Measurements from ENCODE around the gene ZNF710.

The ZNF710 gene

DNA sequence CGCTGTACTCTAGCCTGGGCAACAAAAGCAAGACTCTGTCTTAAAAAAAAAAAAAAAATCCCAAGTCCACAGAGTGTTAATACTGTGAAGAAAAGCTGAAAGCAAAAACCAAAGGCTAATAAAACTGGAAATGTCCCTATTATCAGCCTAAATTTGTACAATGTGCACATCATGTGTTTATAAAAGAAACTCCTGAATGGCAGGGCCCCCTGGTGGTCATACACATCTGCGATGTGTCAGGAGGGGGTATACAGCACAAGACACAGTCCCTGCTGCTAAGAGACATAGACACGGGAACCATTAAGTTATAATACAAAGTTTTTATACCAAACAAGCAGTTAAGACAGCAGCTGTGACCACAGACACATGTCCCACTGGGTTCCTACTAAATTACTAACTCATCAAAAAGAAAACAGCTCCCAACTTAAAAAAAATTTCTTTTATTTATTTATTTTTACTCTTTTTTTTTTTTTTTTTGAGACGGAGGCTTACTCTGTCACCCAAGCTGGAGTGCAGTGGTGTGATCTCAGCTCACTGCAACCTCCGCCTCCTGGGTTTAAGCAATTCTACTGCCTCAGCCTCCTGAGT is 70.2 kb downstream of the ZNF710 start:
- DNase-seq (ENCODE audit: low read depth), result peak; percentile 82
- TF ChIP-seq, protein P1, sequence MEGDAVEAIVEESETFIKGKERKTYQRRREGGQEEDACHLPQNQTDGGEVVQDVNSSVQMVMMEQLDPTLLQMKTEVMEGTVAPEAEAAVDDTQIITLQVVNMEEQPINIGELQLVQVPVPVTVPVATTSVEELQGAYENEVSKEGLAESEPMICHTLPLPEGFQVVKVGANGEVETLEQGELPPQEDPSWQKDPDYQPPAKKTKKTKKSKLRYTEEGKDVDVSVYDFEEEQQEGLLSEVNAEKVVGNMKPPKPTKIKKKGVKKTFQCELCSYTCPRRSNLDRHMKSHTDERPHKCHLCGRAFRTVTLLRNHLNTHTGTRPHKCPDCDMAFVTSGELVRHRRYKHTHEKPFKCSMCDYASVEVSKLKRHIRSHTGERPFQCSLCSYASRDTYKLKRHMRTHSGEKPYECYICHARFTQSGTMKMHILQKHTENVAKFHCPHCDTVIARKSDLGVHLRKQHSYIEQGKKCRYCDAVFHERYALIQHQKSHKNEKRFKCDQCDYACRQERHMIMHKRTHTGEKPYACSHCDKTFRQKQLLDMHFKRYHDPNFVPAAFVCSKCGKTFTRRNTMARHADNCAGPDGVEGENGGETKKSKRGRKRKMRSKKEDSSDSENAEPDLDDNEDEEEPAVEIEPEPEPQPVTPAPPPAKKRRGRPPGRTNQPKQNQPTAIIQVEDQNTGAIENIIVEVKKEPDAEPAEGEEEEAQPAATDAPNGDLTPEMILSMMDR (IDR thresholded peaks at IDR 0.05; ENCODE audit: insufficient read depth, low read depth, low read length, missing control alignments), result peak; percentile 73
- no peak overlapping the region for H3K4me3 ChIP-seq (ENCODE audit: low read length)

DNA sequence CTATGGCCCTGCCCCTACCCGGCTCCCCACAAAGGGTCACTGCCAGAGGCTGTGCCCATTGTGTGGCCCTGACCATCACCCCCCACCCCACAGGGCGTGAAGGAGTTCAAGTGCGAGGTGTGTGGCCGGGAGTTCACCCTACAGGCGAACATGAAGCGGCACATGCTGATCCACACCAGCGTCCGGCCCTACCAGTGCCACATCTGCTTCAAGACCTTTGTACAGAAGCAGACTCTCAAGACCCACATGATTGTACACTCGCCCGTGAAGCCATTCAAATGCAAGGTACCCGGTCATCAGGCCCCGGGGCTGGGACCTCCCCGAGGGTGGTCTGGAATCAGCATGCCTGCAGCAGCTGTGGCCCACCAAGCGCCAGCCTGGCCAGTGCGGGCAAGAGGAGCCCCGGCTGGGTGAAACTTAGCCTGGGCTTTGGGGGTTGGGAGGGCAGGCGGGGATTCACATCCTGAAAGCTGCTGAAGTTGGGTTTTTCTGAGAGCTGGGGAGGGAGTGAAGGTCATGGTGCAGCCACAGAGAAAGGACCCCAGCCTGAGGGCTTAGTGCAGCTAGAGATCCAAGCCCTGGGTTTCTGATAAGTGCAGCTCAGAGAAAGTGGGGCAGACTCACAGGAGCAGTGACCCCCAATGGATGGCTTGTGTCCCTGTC is 72.0 kb downstream of the ZNF710 start:
- TF ChIP-seq, protein P1 (IDR thresholded peaks at IDR 0.05; ENCODE audit: insufficient read depth, low read depth, low read length, missing control alignments), result no peak
- no peak for DNase-seq (ENCODE audit: low read depth)
- H3K4me3 ChIP-seq (ENCODE audit: low read length), result no peak overlapping the region

DNA sequence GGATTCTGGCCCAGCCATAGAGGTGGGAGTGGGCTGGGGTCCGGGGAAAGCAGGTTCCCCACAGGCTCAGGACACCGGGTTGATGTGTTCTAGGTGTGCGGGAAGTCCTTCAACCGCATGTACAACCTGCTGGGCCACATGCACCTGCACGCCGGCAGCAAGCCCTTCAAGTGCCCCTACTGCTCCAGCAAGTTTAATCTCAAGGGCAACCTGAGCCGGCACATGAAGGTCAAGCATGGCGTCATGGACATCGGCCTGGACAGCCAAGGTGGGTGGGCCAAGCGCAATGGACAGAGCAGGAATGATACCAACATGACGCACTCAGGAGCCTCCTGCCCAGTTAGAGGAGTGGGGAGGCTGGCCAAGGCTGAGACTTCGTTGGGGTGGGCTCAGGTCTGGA is 72.9 kb downstream of the ZNF710 start:
- no peak overlapping the region for H3K4me3 ChIP-seq (ENCODE audit: low read length)
- TF ChIP-seq, protein P1 (IDR thresholded peaks at IDR 0.05; ENCODE audit: insufficient read depth, low read depth, low read length, missing control alignments), result no peak
- DNase-seq (ENCODE audit: low read depth), result no peak

DNA sequence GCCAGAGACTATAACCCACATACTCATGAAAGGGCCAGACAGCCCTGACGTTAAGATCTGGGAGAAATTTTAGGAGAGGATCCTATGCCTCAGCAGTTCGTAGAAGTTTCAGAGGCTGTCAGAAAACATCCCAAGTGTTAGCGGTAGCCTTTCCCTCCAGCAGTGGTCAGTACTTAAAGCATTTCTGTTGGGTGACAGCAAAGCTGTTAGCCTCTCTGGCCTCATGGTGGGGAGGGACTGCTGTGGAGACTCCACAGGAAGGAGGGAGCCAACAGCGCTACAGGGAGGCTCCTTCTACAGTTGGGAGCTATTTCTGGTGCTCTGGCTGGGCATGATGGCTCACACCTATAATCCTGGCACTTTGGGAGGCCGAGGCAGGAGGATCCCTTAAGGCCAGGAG is 73.8 kb downstream of the ZNF710 start:
- H3K4me3 ChIP-seq (ENCODE audit: low read length), result no peak overlapping the region
- DNase-seq (ENCODE audit: low read depth), result no peak
- TF ChIP-seq, protein P1 (IDR thresholded peaks at IDR 0.05; ENCODE audit: insufficient read depth, low read depth, low read length, missing control alignments), result no peak

DNA sequence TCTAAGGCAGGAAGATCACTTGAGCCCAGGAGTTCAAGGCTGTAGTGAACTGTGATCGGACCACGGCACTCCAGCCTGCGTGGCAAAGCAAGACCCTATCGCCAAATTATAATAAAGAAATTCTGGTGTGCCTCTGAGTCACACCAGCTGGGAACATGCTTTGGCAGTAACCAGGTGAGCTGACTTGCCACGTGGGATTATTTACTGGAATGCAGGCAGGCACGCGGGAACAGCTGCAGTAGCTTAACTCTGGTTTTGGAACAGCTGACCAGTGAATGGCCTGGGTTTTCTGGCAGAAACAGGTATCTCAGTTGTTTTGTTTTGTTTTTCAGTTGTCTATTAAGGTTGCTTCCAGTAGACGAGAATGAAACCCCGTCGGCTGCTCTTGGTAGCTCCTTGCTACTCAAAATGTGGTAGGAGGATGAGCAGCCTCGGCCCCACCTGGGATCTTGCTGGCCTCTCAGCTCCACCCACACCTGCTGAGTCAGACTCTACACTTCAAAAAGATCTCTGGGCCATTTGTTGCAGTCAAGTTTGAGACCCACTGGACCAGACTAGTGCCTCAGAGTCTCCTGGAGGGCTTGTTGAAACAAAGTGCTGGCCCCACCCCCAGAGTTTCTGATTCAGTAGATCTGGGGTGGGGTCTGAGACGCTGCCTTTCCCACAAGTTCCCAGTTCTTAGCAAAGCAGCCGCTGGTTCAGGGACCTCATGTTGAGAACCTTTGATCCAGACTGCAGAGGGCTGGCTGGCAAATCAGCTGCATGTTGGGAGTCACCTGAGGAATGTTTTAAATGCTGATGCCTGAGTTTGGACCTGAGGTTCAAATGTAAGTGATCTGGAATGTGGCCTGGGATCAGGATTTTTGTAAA is 74.5 kb downstream of the ZNF710 start:
- TF ChIP-seq, protein P1 (IDR thresholded peaks at IDR 0.05; ENCODE audit: insufficient read depth, low read depth, low read length, missing control alignments), result no peak
- peak; percentile 98 for DNase-seq (ENCODE audit: low read depth)
- H3K4me3 ChIP-seq (ENCODE audit: low read length), result peak overlapping the region; percentile 37

DNA sequence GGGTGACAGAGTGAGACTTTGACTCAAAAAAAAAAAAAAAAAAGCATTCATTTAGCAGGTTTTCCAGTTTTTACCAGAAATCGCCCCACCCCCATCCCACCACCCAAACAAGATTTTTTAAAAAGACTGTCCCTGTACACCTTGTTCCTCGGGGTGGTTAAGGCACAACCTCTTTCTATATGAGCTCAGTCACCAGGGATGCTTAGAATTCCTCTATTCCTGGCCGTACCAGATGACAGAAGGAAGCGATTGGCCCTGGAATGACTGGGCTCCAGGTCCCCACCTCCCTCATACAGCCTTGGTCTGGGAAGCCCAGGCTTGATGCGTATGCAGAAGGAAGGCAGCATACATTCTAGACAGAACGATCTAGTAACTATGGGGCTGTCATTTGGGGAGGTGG is 75.6 kb downstream of the ZNF710 start:
- no peak for DNase-seq (ENCODE audit: low read depth)
- TF ChIP-seq, protein P1 (IDR thresholded peaks at IDR 0.05; ENCODE audit: insufficient read depth, low read depth, low read length, missing control alignments), result no peak
- peak overlapping the region; percentile 2 for H3K4me3 ChIP-seq (ENCODE audit: low read length)
